Spleen (tissue), 11 donors: ENCODE data around the gene MCTP1. TPM values are rescaled to one million over a fixed set of nuclear protein-coding genes. Genes with fewer than 3 reads are reported as not detected.

ENCODE experiments used
- DNase-seq: peaks from one replicate; pipeline ENCODE4 v3.0.0-alpha.2; 2020
- H3K27ac ChIP-seq, 8 donors: fragments of 200-600 bp; sonication (generic) in 7 of 8; 1 replicate in 4 of 8; 2 replicates in 4 of 8; pipeline versions ENCODE4 v1.5.0 to v1.8.0; 2016 to 2021; ENCODE audit warnings: inconsistent platforms in 4 of 8, mild to moderate bottlenecking in 4 of 8, moderate library complexity in 1 of 8
- H3K27me3 ChIP-seq, 7 donors: fragments of 200-600 bp; sonication (generic) in 6 of 7; replicated peaks in 1 of 7; 1 replicate in 4 of 7; 2 replicates in 3 of 7; pipeline versions ENCODE4 v1.5.0 to v1.8.0; 2016 to 2021; ENCODE audit warnings: inconsistent platforms in 3 of 7, mild to moderate bottlenecking in 1 of 7
- H3K36me3 ChIP-seq, 6 donors: fragments of 200-600 bp; sonication (generic) in 5 of 6; 1 replicate in 4 of 6; 2 replicates in 2 of 6; pipeline versions ENCODE4 v1.5.0 to v1.8.0; 2016 to 2021; ENCODE audit warnings: inconsistent platforms in 2 of 6
- H3K4me1 ChIP-seq, 6 donors: fragments of 200-600 bp; sonication (generic) in 5 of 6; 1 replicate in 3 of 6; 2 replicates in 3 of 6; pipeline versions ENCODE4 v1.5.0 to v1.8.0; 2016 to 2021; ENCODE audit warnings: inconsistent platforms in 3 of 6
- H3K4me3 ChIP-seq, 8 donors: fragments of 200-600 bp; sonication (generic) in 7 of 8; 1 replicate in 4 of 8; 2 replicates in 4 of 8; pipeline versions ENCODE4 v1.5.0 to v1.8.0; 2016 to 2021; ENCODE audit warnings: inconsistent platforms in 4 of 8, mild to moderate bottlenecking in 4 of 8, moderate library complexity in 2 of 8
- H3K9me3 ChIP-seq, 8 donors: fragments of 200-600 bp; sonication (generic) in 7 of 8; 1 replicate in 4 of 8; 2 replicates in 4 of 8; pipeline versions ENCODE4 v1.5.0 to v1.8.0; 2016 to 2021; ENCODE audit warnings: inconsistent platforms in 4 of 8
- POLR2A ChIP-seq, 3 donors: fragments of 450-650 bp; IDR thresholded peaks; one replicate each; pipeline ENCODE4 v1.5.1; 2017; ENCODE audit warnings: antibody characterized with exemption in 3 of 3, mild to moderate bottlenecking in 1 of 3
- POLR2AphosphoS5 ChIP-seq, 3 donors: sonication (generic); formaldehyde crosslinking; IDR thresholded peaks; one replicate each; pipeline ENCODE4 v1.5.1; 2017; ENCODE audit warnings: antibody characterized with exemption in 3 of 3
- WGBS, 5 donors: extraction: QIAGEN DNeasy Blood & Tissue Kit in 3 of 5; methylation state at CpG; one replicate each; pipeline versions ENCODE4 v1.1.5 to v1.1.7; 2013 to 2018; 5-methylcytosine and 5-hydroxymethylcytosine counted together
- intact Hi-C: fragments of 100-400 bp; cut with DNase I; formaldehyde crosslinking; loops from one replicate; pipeline ENCODE4 v1.15.0; 2023; ENCODE audit warnings: low total_unique reads
- polyA plus RNA-seq, 3 donors: library from polyadenylated mRNA; stranded (reverse); fragments of 200-250 nt; gene quantifications; one replicate each; pipeline ENCODE4 v1.2.1, GENCODE V29; 2013
- total RNA-seq, 7 donors: library from RNA; depleted of rRNA in 3 of 7; stranded (reverse); fragments of >200 nt in 3 of 7; fragmentation: NEBNext Ultra II Directional in 4 of 7; extraction: Animal tissue kit (Norgen Biotek cat#: 25700) in 4 of 7; gene quantifications; one replicate each; pipeline versions ENCODE4 v1.1.0 to v1.2.1, GENCODE V29; 2016 to 2021
- TF ChIP-seq, protein P1 (sequence below), 11 experiments: fragments of 200-600 bp in 7 of 11; fragments of 450-650 bp in 4 of 11; sonication (generic) in 4 of 11; IDR thresholded peaks in 8 of 11; conservative IDR thresholded peaks in 3 of 11; 1 replicate in 7 of 11; 2 replicates in 4 of 11; pipeline versions ENCODE4 v1.4.0 to v1.8.0; 2016 to 2021; ENCODE audit warnings: antibody characterized with exemption in 11 of 11, inconsistent platforms in 4 of 11, mild to moderate bottlenecking in 1 of 11
- donor health status: healthy with polysubstance abuse.
- donor health status: DM: no; HTN: no; CAD: no; lungs with moderate emphysema.
- donor health status: DM: no; HTN: no; CAD: no.
- donor health status: Bipolar disorder and iron deficiency.
- donor health status: healthy.
- donor health status: DM: no; HTN: no; CAD: no.
- donor health status: DM: yes; HTN: yes; CAD: no.

Gene MCTP1
- total and polyA plus RNA-seq, 10 donors, result 1.2 to 57.2 (median 29.4) TPM

DNA sequence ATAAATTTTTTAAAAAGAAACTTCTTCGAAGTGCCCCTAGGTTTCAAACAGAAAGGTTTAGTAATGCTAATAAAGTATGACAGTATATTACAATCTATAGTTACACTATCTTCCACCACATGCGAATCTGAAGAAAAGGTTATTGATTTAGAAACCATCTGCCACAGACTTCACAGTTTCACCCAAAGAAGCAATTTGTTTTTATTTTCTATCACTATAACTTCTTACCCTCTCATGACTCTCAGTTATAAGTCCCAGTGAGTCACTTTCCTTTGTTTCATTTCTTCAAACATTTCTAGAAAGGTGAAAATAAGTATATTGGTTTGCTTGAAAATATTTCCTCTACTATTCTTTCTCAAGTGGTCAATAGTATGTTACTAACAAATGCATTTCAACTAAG lies 93.6 kb downstream of the MCTP1 start:
- no peak for DNase-seq
- no peaks in the 10 kb centered on the region for H3K36me3 ChIP-seq
- WGBS, 5 donors, result 69 to 87% (median 80%) methylated on average over 2 of the region's 2 CpGs
- TF ChIP-seq POLR2AphosphoS5 (IDR thresholded peaks at IDR 0.05), result no peak
- TF ChIP-seq, protein P1, sequence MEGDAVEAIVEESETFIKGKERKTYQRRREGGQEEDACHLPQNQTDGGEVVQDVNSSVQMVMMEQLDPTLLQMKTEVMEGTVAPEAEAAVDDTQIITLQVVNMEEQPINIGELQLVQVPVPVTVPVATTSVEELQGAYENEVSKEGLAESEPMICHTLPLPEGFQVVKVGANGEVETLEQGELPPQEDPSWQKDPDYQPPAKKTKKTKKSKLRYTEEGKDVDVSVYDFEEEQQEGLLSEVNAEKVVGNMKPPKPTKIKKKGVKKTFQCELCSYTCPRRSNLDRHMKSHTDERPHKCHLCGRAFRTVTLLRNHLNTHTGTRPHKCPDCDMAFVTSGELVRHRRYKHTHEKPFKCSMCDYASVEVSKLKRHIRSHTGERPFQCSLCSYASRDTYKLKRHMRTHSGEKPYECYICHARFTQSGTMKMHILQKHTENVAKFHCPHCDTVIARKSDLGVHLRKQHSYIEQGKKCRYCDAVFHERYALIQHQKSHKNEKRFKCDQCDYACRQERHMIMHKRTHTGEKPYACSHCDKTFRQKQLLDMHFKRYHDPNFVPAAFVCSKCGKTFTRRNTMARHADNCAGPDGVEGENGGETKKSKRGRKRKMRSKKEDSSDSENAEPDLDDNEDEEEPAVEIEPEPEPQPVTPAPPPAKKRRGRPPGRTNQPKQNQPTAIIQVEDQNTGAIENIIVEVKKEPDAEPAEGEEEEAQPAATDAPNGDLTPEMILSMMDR (IDR thresholded peaks at IDR 0.05 in 8 of 11, conservative IDR thresholded peaks at IDR 0.05 in 3 of 11), result no peak
- TF ChIP-seq POLR2A (IDR thresholded peaks at IDR 0.05), result no peak
- H3K4me1 ChIP-seq, result no peaks in the 10 kb centered on the region
- intact Hi-C loops, result no loop called here
- H3K4me3 ChIP-seq, result no peak overlapping the region
- peaks cover 0 to 4% (median 0%) of the 10 kb centered on the region in 8 donors for H3K9me3 ChIP-seq
- H3K27me3 ChIP-seq, result no peaks in the 10 kb centered on the region
- H3K27ac ChIP-seq, result no peak overlapping the region

DNA sequence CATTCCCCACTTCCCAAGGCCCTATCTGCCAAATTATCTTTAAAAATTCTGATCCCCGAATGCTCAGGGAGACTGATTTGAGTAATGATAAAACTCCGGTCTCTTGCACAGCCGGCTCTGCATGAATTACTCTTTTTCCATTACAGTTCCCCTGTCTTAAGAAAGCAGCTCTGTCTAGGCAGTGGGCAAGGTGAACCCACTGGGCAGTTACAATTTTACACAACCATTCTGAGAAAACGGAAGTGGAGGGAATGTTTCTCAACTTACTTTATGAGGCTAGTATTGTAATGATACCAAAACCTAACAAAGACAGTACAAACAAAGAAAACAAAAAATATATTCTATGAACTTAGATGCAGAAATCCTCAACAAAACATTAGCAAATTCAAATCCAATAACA lies 100.0 kb downstream of the MCTP1 start:
- no peak for DNase-seq
- H3K27ac ChIP-seq, result no peak overlapping the region
- peaks cover 0 to 5% (median 0%) of the 10 kb centered on the region in 8 donors for H3K9me3 ChIP-seq
- H3K4me1 ChIP-seq, result no peaks in the 10 kb centered on the region
- TF ChIP-seq, protein P1 (IDR thresholded peaks at IDR 0.05 in 8 of 11, conservative IDR thresholded peaks at IDR 0.05 in 3 of 11), result no peak
- no peak for TF ChIP-seq POLR2AphosphoS5 (IDR thresholded peaks at IDR 0.05)
- no peak for TF ChIP-seq POLR2A (IDR thresholded peaks at IDR 0.05)
- no peak overlapping the region for H3K4me3 ChIP-seq
- intact Hi-C loops, result no loop called here
- no peaks in the 10 kb centered on the region for H3K27me3 ChIP-seq
- 51 to 79% (median 66%) methylated on average over 4 of the region's 4 CpGs for WGBS, 5 donors
- H3K36me3 ChIP-seq, result no peaks in the 10 kb centered on the region

DNA sequence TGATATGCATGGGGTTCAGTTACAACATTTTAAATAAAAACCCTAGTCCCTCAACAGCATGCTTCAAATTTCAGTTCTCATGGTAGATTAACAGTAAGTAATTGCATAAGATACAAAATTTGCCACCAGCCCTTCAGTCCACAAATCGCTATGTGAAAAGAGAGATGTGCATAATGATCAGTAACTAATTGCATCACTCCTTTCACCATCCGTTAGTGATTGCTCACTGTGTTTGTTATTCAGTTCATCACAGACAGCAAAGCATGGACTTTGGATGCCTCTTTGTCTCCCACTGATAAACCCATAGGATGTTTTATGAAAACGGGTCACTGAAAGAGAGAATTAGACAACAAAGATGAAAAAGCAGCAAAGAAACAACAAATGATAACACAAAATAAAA lies 103.2 kb downstream of the MCTP1 start:
- TF ChIP-seq, protein P1 (IDR thresholded peaks at IDR 0.05 in 8 of 11, conservative IDR thresholded peaks at IDR 0.05 in 3 of 11), result no peak
- TF ChIP-seq POLR2A (IDR thresholded peaks at IDR 0.05), result no peak
- TF ChIP-seq POLR2AphosphoS5 (IDR thresholded peaks at IDR 0.05), result no peak
- Histone ChIP-seq H3K27me3 (no peaks in the 10 kb centered on the region), H3K4me1 (no peaks in the 10 kb centered on the region), H3K4me3 (no peak overlapping the region), H3K9me3 (peaks cover 0 to 4% (median 0%) of the 10 kb centered on the region in 8 donors), H3K36me3 (no peaks in the 10 kb centered on the region), H3K27ac (no peak overlapping the region)
- DNase-seq, result no peak
- 58 to 82% (median 72%) methylated on average over 3 of the region's 3 CpGs for WGBS, 5 donors
- intact Hi-C loops, result no loop called here

DNA sequence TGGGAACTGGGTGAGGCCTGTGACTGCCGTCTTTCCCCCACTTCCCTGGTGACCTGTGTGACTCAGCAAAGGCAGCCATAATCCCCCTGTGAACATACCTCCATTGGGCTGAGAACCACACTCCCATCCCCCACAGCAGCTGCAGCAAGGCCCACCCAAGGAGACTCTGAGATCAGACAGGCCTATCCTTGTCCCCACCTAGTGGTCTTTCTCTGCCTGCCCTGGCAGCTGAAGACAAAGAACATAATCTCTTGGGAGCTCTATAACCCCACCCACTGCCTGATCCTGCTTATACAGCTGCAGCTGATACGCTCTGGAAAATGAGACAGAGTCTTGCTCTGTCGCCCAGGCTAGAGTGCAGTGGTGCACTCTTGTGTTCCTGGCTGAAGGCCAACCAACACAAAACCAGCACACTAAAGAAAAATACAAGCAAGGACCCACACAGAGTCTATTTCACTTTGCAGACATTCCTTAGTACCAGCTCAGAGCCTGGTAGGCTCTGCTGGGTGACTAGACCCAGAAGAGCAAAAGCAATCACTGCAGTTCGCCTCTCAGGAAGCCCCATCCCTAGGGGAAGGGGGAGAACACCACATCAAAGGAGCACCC lies 106.7 kb downstream of the MCTP1 start:
- Histone ChIP-seq H3K27ac (no peak overlapping the region), H3K4me1 (no peaks in the 10 kb centered on the region), H3K4me3 (no peak overlapping the region), H3K27me3 (no peaks in the 10 kb centered on the region), H3K36me3 (no peaks in the 10 kb centered on the region), H3K9me3 (no peaks in the 10 kb centered on the region)
- intact Hi-C loops, result no loop called here
- TF ChIP-seq POLR2A (IDR thresholded peaks at IDR 0.05) (no peak), POLR2AphosphoS5 (IDR thresholded peaks at IDR 0.05) (no peak)
- TF ChIP-seq, protein P1 (IDR thresholded peaks at IDR 0.05 in 8 of 11, conservative IDR thresholded peaks at IDR 0.05 in 3 of 11), result no peak
- WGBS, 5 donors, result 41 to 64% (median 47%) methylated on average over 4 of the region's 4 CpGs
- no peak for DNase-seq
